ENCODE results near the gene KANK4.

The KANK4 gene

GRCh38 chr1:62336995-62337705, 17.9 kb upstream of the KANK4 start:
- DNase-seq (ENCODE audit: low spot score), result no peak

DNA sequence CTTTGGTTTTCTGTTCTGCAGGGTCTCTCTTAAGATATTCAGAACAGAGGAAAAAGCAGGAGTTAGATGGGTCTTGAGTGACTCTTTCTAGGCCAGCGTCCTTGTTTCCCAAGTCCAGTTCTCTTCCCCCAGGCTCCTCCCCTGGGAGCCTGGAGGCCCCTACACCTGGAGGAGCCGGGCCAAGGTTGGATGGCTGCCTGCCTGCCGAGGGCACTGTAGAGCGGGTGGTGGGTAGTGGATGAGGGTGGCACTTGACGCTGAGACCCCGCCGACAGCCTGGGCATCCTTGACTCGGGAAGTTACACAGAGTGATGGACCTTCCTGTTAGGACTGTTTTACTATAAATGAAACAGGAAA, 17.4 kb upstream of the KANK4 start:
- DNase-seq (ENCODE audit: low spot score), result no peak

DNA sequence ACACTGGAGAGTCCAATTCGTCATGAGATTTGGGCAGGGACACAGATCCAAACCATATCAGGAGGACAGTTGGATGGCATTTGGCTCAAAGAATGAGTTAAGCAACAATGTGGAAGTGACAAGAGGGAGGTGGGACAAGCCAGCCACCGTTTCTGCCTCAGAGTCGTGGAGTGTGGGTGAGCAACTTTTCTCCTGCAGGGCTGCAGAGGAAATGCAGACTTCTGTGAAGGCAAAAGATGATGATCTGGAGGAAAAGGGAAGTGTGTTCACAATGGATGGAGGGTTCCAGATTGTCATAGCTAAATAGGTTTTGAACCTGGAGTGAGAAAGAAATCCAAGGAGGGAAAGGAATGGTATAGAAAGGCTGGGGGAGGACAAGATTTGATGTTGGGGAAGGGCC, 16.4 kb upstream of the KANK4 start:
- DNase-seq (ENCODE audit: low spot score), result no peak

DNA sequence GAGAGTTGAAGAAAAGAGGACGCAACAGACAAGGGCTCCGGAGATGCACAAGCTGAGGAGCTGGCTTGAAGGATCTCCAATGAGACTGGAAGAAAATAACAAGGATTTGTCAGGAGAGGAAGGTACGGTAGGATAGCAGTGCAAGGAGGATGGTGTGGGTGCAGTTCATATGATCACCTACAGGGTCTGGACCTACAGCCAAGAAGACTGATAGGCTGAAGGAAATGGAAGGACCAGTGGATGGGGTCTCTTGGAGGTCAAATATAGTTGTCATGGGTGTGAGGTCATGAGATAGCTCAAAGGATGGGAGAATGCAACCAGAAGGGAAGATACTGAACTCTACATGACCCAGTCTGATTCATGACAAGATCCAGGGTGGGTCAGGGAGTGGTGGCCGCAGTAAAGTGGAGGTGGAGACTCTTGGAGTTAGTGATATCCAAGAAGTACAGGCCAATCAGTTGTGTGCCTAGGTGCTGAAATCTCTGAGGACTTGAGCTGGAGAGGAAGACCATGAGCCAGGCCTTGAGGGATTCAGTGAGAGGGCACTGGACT, 15.3 kb upstream of the KANK4 start:
- no peak for DNase-seq (ENCODE audit: low spot score)

GRCh38 chr1:62333441-62333840, 14.2 kb upstream of the KANK4 start:
- no peak for DNase-seq (ENCODE audit: low spot score)

DNA sequence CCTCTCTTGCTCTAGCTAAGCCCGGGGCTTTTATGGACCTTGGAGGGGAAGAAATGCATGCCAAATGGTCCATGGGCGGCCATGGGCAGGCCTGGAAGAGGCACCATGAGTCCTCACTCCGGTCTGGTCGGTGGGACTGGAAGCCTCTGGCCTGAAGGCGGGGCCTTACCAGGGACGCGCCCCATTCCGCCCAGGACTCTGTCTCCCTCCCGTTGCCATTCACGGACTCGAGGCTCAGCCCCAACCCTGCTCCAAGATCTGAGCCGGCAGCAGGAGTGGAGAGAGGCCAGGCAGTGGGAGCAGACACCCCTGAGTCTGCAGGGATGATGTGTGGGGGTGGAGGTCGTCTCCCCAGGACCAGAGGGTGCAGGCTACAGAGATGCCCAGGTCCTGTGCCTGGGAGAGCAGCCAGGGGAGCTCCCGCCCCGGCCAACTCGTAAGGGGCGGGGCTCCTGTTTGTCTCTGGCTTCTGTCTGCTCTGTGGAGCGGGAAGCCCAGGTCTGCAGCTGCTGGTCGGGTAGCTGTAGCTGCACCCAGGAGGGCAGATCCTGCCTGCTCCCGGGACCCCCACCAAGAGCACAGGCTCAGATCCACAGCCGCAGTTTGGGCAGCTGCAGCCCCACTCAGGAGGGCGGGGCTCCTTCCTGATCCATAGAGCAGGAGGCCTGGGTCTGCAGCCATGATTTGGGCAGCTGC, 8.3 kb upstream of the KANK4 start:
- no peak for DNase-seq (ENCODE audit: low spot score)

DNA sequence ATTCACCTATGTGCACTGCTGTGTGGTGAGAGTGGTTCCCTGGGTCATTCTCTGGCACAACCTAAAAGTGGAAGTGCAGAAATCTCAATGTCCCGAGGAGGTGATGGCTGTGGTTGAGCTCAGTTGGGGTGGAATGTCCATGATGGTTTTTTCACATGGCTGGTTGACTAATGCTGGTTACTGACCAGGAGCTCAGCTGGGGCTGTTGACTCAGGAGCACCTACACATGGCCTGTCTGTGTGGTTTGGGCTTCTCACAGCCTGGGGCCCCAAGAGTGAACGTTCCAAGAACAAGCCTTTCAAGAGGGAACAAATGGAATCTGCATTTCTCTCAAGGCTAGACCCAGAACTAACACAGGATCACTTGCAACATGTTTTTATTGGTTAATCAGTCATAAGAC, 6.4 kb upstream of the KANK4 start:
- DNase-seq (ENCODE audit: low spot score), result no peak

- DNase-seq (ENCODE audit: low spot score), result no peak
These were observed 5.8 kb upstream of the KANK4 start for GRCh38 chr1:62325081-62325480.

GRCh38 chr1:62321446-62321845, 2.2 kb upstream of the KANK4 start:
- no peak for DNase-seq (ENCODE audit: low spot score)

GRCh38 chr1:62318320-62318755, 896 bp downstream of the KANK4 start:
- no peak for DNase-seq (ENCODE audit: low spot score)

GRCh38 chr1:62317021-62317768, 2.0 kb downstream of the KANK4 start:
- no peak for DNase-seq (ENCODE audit: low spot score)

DNA sequence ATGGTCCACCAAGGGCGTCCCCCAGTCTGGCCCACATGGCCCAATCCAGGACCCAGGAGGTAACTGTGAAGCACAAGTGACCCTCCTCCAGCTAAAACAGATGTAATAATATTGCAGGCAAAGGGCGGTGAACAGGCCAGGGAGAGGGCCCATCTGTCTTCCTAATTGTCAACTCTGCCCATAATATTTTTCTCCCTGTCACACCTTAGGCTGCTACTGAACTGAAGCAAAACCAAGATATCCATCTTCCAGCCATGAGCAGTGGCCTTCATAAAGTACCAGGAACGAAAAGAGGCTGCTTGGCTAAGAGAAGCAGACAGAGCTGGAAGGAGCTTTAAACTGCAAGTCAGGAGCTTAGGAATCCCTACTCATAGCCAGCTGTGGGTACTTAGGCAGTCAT, 3.1 kb downstream of the KANK4 start:
- DNase-seq (ENCODE audit: low spot score), result no peak

- DNase-seq (ENCODE audit: low spot score), result no peak
These were observed 3.8 kb downstream of the KANK4 start for GRCh38 chr1:62315387-62315786.

DNA sequence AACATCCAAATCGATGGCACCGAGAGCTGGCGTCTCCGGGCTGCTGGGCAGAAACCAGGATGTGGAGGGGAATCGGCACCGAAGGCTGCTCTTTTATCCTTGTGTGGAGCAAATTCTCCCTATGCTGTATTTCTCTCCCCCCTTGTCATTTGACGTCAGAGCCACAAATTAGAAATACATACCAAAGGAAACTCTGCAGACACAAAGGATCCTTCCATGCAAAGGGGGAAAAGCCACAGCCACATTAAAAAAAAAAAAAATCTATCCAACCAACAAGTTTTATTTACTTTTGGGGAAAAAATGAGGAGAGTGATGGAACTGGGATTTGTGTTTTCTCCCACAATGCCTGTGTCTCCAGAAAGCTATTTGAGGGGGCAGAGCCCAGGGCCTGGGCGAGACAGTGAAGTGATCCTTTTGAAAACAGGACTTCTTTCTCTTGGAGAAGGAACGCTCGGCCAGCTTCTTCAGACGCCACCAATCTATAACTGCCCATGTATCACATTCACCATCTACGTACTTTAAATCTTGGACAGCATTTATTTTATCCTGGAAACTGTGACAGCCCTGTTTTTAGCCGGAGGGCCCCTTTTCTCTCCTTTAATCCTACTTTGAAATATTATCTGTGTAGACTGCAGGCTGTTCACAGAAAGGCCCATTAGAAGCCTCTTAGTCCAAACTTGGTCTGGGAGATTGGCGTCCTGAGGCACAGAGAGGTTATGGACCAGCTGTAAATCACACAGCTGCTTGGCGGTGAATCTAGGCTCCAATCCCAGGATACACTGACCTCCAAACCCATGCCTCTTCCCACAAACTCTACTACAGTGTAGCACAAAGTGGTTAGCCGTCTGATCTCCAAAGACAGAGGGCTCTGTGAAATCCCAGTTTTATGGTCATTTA, 4.5 kb downstream of the KANK4 start:
- no peak for DNase-seq (ENCODE audit: low spot score)

GRCh38 chr1:62312698-62313097, 6.5 kb downstream of the KANK4 start:
- no peak for DNase-seq (ENCODE audit: low spot score)

GRCh38 chr1:62311473-62311943, 7.7 kb downstream of the KANK4 start:
- no peak for DNase-seq (ENCODE audit: low spot score)

- DNase-seq (ENCODE audit: low spot score), result no peak
These were observed 9.3 kb downstream of the KANK4 start for GRCh38 chr1:62309906-62310305.

DNA sequence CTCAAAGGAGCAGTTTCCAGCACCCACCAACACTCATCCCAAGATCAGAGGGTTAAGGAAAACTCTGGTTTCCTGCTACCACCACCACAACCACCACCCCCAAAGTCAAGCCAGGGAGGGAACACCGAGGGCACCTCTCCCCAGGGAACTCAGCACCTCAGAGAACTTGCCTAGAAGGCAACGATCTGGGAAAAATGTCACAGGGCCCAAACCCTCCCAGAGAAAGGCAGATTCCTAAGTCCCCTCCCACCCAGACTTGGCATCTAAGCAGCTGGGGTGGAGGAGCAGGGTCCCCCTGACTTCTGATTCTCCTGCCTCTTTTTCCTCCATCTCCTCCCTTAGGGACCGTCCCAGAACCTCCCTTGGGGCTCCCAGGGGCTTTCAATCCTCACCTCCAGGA, 10.6 kb downstream of the KANK4 start:
- DNase-seq (ENCODE audit: low spot score), result no peak

GRCh38 chr1:62307895-62308492, 11.2 kb downstream of the KANK4 start:
- DNase-seq (ENCODE audit: low spot score), result no peak

- no peak for DNase-seq (ENCODE audit: low spot score)
These were observed 11.8 kb downstream of the KANK4 start for GRCh38 chr1:62307446-62307845.

GRCh38 chr1:62306065-62306464, 13.2 kb downstream of the KANK4 start:
- DNase-seq (ENCODE audit: low spot score), result no peak
